SH-SY5Y (cell line): Measurements from ENCODE around the gene GSTP1.

Experiments used
- GATA2 ChIP-seq: IDR thresholded peaks from 2 replicates; pipeline ENCODE4 v1.6.1; 2011; ENCODE audit warnings: mild to moderate bottlenecking, low read depth, low read length
- GATA3 ChIP-seq: IDR thresholded peaks from 2 replicates; pipeline ENCODE4 v1.6.1; 2011; ENCODE audit warnings: low read depth, mild to moderate bottlenecking, low read length, moderate library complexity

GSTP1 gene

DNA sequence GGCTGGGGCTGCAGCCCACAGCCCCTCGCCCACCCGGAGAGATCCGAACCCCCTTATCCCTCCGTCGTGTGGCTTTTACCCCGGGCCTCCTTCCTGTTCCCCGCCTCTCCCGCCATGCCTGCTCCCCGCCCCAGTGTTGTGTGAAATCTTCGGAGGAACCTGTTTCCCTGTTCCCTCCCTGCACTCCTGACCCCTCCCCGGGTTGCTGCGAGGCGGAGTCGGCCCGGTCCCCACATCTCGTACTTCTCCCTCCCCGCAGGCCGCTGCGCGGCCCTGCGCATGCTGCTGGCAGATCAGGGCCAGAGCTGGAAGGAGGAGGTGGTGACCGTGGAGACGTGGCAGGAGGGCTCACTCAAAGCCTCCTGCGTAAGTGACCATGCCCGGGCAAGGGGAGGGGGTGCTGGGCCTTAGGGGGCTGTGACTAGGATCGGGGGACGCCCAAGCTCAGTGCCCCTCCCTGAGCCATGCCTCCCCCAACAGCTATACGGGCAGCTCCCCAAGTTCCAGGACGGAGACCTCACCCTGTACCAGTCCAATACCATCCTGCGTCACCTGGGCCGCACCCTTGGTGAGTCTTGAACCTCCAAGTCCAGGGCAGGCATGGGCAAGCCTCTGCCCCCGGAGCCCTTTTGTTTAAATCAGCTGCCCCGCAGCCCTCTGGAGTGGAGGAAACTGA, 731 bp downstream of the GSTP1 start:
- TF ChIP-seq GATA2 (no peak), GATA3 (no peak)

GRCh38 chr11:67584881-67585873, 1.6 kb downstream of the GSTP1 start:
- TF ChIP-seq GATA2 (no peak), GATA3 (no peak)

- no peak for TF ChIP-seq GATA2
- no peak for TF ChIP-seq GATA3
Measured at GRCh38 chr11:67585911-67586310, 2.3 kb downstream of the GSTP1 start.

GRCh38 chr11:67586568-67587250, 3.1 kb downstream of the GSTP1 start:
- TF ChIP-seq GATA2 (no peak), GATA3 (no peak)

DNA sequence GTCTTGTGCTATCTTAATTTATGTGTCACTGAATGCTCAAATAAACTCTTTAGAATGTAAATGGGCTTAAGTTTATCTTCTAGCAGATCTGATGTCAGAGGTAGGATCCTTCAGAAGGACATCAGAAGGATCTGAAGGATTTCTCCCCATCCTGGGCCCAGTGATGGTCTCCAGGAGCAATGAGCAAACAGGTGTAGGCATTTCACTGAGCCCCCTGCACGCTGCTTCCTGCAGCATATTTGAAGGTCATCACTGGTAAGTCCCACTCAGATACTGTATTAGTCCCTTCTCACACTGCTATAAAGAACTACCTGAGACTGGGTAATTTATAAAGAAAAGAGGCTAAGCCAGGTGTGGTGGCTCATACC, 4.5 kb downstream of the GSTP1 start:
- TF ChIP-seq GATA2 (no peak), GATA3 (no peak)

- TF ChIP-seq GATA2 (no peak), GATA3 (no peak)
Measured at GRCh38 chr11:67592880-67593564, 9.4 kb downstream of the GSTP1 start.

- TF ChIP-seq GATA2, result no peak
- no peak for TF ChIP-seq GATA3
Measured at GRCh38 chr11:67593565-67593905, 9.9 kb downstream of the GSTP1 start.

GRCh38 chr11:67594480-67594879, 10.9 kb downstream of the GSTP1 start:
- no peak for TF ChIP-seq GATA3
- TF ChIP-seq GATA2, result no peak

- no peak for TF ChIP-seq GATA2
- no peak for TF ChIP-seq GATA3
Measured at GRCh38 chr11:67596753-67597300, 13.2 kb downstream of the GSTP1 start.

- TF ChIP-seq GATA2, result no peak
- TF ChIP-seq GATA3, result no peak
Measured at GRCh38 chr11:67599149-67599548, 15.5 kb downstream of the GSTP1 start.

DNA sequence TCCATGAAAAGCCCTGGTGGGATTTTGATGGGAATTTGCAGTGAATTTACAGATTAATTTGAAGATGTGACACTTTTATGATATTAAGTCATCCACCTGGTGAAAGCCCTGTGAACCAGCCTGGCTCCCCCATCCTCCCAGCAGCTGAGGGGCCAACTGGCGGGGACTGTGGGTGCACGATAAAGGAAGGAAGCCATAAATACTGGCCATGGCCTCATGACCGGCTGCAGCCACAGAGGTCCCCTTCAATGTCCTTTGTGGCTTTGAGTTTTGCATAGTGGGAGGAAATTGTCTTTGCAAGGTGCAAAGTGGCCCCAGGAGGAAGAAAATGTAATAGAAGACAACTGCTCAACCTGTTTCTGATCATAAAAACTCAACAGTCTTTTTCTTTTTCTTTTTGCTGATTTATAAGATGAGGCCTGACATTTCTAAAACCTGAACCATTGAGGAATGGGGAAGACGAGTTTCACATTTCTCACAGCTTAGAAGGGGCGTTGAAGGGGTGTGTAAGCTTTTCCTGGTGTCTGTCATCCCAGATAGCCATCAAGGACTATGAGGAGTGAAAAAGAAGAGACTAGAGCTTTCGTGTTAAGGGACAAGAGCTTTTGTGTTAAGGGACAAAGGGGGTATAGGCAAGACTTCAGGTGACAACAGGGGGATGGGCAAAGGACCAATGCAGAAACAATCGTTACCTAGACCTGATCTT, 16.9 kb downstream of the GSTP1 start:
- TF ChIP-seq GATA2 (no peak), GATA3 (no peak)

- TF ChIP-seq GATA3 (no peak), GATA2 (no peak)
Measured at GRCh38 chr11:67601098-67601497, 17.5 kb downstream of the GSTP1 start.

DNA sequence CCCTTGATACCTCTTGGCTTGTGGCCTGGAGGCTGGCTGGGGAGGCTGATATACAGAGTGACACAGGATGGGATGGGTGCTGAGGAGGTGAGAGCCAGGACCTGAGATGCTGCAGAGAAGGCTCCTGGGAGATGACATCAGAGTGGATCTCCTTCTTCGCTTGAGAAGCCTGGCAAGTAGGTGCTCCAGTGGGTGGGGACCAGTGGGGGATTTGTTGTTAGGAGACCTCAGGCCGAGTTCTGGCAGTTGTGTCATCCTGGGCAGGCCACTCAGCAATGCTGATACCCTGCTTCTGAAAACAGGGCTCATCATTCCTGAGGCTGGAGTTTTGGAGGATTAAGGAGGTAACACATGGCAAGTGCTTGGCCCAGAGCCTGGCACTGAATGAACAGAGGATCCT, 21.2 kb downstream of the GSTP1 start:
- TF ChIP-seq GATA2 (no peak), GATA3 (no peak)
